Heart right ventricle (tissue), 16 donors: ENCODE measurements around the gene HMCN2. TPM values are rescaled to one million over a fixed set of nuclear protein-coding genes. Genes with fewer than 3 reads are reported as not detected.
A peak's percentile ranks its signal among the peaks of the same experiment; 100 is the strongest.

Experiments
- ATAC-seq, 8 donors: fragments of 200-7000 bp; cut with Tn5 transposase; one replicate each; pipeline ENCODE4 v1.9.1; 2020; ENCODE audit warnings: mild to moderate bottlenecking in 8 of 8, moderate library complexity in 8 of 8, moderate number of reproducible peaks in 1 of 8
- DNase-seq, 2 donors: peaks; one replicate each; pipeline ENCODE4 v3.0.0-alpha.2; 2020
- H3K27ac ChIP-seq, 10 donors: fragments of 200-600 bp; sonication (generic) in 2 of 10; one replicate each; pipeline versions ENCODE4 v1.5.0 to v1.8.0; 2020 to 2022; ENCODE audit warnings: mild to moderate bottlenecking in 3 of 10
- H3K27me3 ChIP-seq, 7 donors: fragments of 200-600 bp; one replicate each; pipeline ENCODE4 v1.8.0; 2021 to 2022; ENCODE audit warnings: mild to moderate bottlenecking in 2 of 7
- H3K36me3 ChIP-seq, 9 donors: fragments of 200-600 bp; sonication (generic) in 1 of 9; one replicate each; pipeline versions ENCODE4 v1.5.0 to v1.8.0; 2020 to 2022; ENCODE audit warnings: mild to moderate bottlenecking in 2 of 9
- H3K4me1 ChIP-seq, 9 donors: fragments of 200-600 bp; sonication (generic) in 1 of 9; one replicate each; pipeline versions ENCODE4 v1.5.0 to v1.8.0; 2020 to 2022; ENCODE audit warnings: mild to moderate bottlenecking in 4 of 9
- H3K4me3 ChIP-seq, 10 donors: fragments of 200-600 bp; sonication (generic) in 2 of 10; one replicate each; pipeline versions ENCODE4 v1.5.0 to v1.8.0; 2020 to 2022; ENCODE audit warnings: mild to moderate bottlenecking in 7 of 10, moderate library complexity in 2 of 10
- H3K9me3 ChIP-seq, 11 donors: fragments of 200-600 bp in 10 of 11; sonication (generic) in 2 of 11; one replicate each; pipeline versions ENCODE4 v1.5.0 to v1.8.0; 2013 to 2022; ENCODE audit warnings: mild to moderate bottlenecking in 2 of 11, control low read depth in 1 of 11, moderate library complexity in 1 of 11
- CTCF ChIP-seq, 9 donors: fragments of 200-600 bp; sonication (generic) in 2 of 9; IDR thresholded peaks; one replicate each; pipeline versions ENCODE4 v1.5.0 to v1.8.0; 2021 to 2022; ENCODE audit warnings: antibody characterized with exemption in 9 of 9, mild to moderate bottlenecking in 5 of 9, moderate library complexity in 1 of 9
- WGBS, 2 donors: extraction: QIAGEN DNeasy Blood & Tissue Kit; methylation state at CpG; one replicate each; pipeline ENCODE4 v1.1.7; 2013; ENCODE audit warnings: inconsistent platforms in 1 of 2; 5-methylcytosine and 5-hydroxymethylcytosine counted together
- intact Hi-C, 10 donors: fragments of 100-400 bp; cut with DNase I; formaldehyde crosslinking; loops; one replicate each; pipeline versions ENCODE4 v1.11.1 to v1.14.2; 2022
- polyA plus RNA-seq, 2 donors: library from polyadenylated mRNA; stranded (reverse); fragments of 200-250 nt; gene quantifications; one replicate each; pipeline ENCODE4 v1.2.3, GENCODE V29; 2013
- total RNA-seq, 10 donors: library from RNA; stranded (reverse); fragmentation: NEBNext Ultra II Directional in 3 of 10; extraction: Animal tissue kit (Norgen Biotek cat#: 25700) in 3 of 10; gene quantifications; one replicate each; pipeline versions ENCODE4 v1.2.1 to v1.2.4, GENCODE V29; 2021 to 2023
- donor health status: Arrhythmogenic right ventricular cardiomyopathy.
- donor health status: ischemic (EF 13 %, LVEDD 7.1; RV severe dilation, severe dysfunction).
- donor health status: healthy with polysubstance abuse.
- donor health status: DM: no; HTN: yes; CAD: no.
- donor health status: DM: no; HTN: no; CAD: no.
- donor health status: ischemic (EF 25% LVEDD 6.9; RV normal size, moderate dysfunction).
- donor health status: ischemic (EF 25% LVEDD 5.7; RV mildly dilated, moderate dysfunction).
- donor health status: healthy.
- donor health status: DM: yes; HTN: yes; CAD: no.
- donor health status: Ischemic cardiomyopathy.
- donor health status: ischemic (EF 35%, LVEDD 5.7; RV mildly dilated, moderate dysfunction).
- donor health status: nonischemic (EF 11% LVEDD 7.7; RV severe dilation, severe dysfunction).
- donor health status: DM: yes; HTN: yes; CAD: no.
- donor health status: PGD.
- donor health status: ischemic (EF 29% LVEDD 5.4; RV normal size, mild dysfunction).
- donor health status: nonischemic (EF 23%, LVEDD 6.1; RV moderate dilation, normal function).

Gene HMCN2
- total and polyA plus RNA-seq, 12 donors = 2.6 to 10.2 (median 4.9) TPM

- intact Hi-C loops = no loop called here
- WGBS, 2 donors = 95 to 97% methylated on average over 13 of the region's 13 CpGs
- no peaks in the 10 kb centered on the region for H3K9me3 ChIP-seq
- no peaks in the 10 kb centered on the region for H3K4me1 ChIP-seq
- H3K36me3 ChIP-seq = peaks cover 0 to 21% (median 0%) of the 10 kb centered on the region in 9 donors
- no peak for TF ChIP-seq CTCF (IDR thresholded peaks at IDR 0.05)
- ATAC-seq = no peak
- H3K27me3 ChIP-seq = peaks cover 0 to 7% (median 0%) of the 10 kb centered on the region in 7 donors
- DNase-seq = no peak
- H3K27ac ChIP-seq = no peak overlapping the region
- H3K4me3 ChIP-seq = no peak overlapping the region
Observed at GRCh38 chr9:130362691-130363090, 97.1 kb downstream of the HMCN2 start.

- H3K4me3 ChIP-seq = no peak overlapping the region
- peaks cover 0 to 7% (median 0%) of the 10 kb centered on the region in 7 donors for H3K27me3 ChIP-seq
- no peak overlapping the region for H3K27ac ChIP-seq
- peaks cover 0 to 15% (median 0%) of the 10 kb centered on the region in 9 donors for H3K36me3 ChIP-seq
- intact Hi-C loops = no loop called here
- ATAC-seq = no peak
- TF ChIP-seq CTCF (IDR thresholded peaks at IDR 0.05) = no peak
- H3K9me3 ChIP-seq = no peaks in the 10 kb centered on the region
- DNase-seq = no peak
- WGBS, 2 donors = 82 to 83% methylated on average over 9 of the region's 9 CpGs
- H3K4me1 ChIP-seq = no peaks in the 10 kb centered on the region
Observed at GRCh38 chr9:130363755-130364404, 98.3 kb downstream of the HMCN2 start.

- H3K27ac ChIP-seq = no peak overlapping the region
- no peaks in the 10 kb centered on the region for H3K9me3 ChIP-seq
- 77 to 89% methylated on average over 13 of the region's 13 CpGs for WGBS, 2 donors
- peaks cover 0 to 15% (median 0%) of the 10 kb centered on the region in 9 donors for H3K36me3 ChIP-seq
- no peak for TF ChIP-seq CTCF (IDR thresholded peaks at IDR 0.05)
- DNase-seq (no peak), ATAC-seq (no peak)
- H3K27me3 ChIP-seq = peaks cover 0 to 7% (median 0%) of the 10 kb centered on the region in 7 donors
- H3K4me1 ChIP-seq = no peaks in the 10 kb centered on the region
- no peak overlapping the region for H3K4me3 ChIP-seq
- intact Hi-C loops = no loop called here
Observed at GRCh38 chr9:130364619-130365322, 99.2 kb downstream of the HMCN2 start.

GRCh38 chr9:130365323-130365721, 99.8 kb downstream of the HMCN2 start:
- WGBS, 2 donors = 80 to 84% methylated on average over 6 to 10 of the region's 10 CpGs
- Histone ChIP-seq H3K4me1 (no peaks in the 10 kb centered on the region), H3K36me3 (peaks cover 0 to 15% (median 0%) of the 10 kb centered on the region in 9 donors), H3K9me3 (no peaks in the 10 kb centered on the region), H3K27ac (no peak overlapping the region), H3K4me3 (no peak overlapping the region), H3K27me3 (peaks cover 0 to 7% (median 0%) of the 10 kb centered on the region in 7 donors)
- intact Hi-C loops = no loop called here
- TF ChIP-seq CTCF (IDR thresholded peaks at IDR 0.05) = no peak
- no peak for DNase-seq
- ATAC-seq = peak in 1 of 8 donors; percentile 18
